ENCODE results near the gene FUCA1.

FUCA1 gene

GRCh38 chr1:23911921-23912320 is 43.8 kb upstream of the FUCA1 start:
- no peak for TF ChIP-seq CTCF (IDR thresholded peaks at IDR 0.05; ENCODE audit: insufficient read depth, low read length, missing control alignments)
- no peak for DNase-seq (ENCODE audit: low read depth, low spot score)
- ChIA-PET CTCF (no interaction called here), POLR2A (no interaction called here)
- H3K4me3 ChIP-seq (ENCODE audit: low read depth, low read length): no peak overlapping the region

- no peak for TF ChIP-seq CTCF (IDR thresholded peaks at IDR 0.05; ENCODE audit: insufficient read depth, low read length, missing control alignments)
- no peak overlapping the region for H3K4me3 ChIP-seq (ENCODE audit: low read depth, low read length)
- ChIA-PET POLR2A (no interaction called here), CTCF (no interaction called here)
- no peak for DNase-seq (ENCODE audit: low read depth, low spot score)
These were observed 42.6 kb upstream of the FUCA1 start for GRCh38 chr1:23910553-23911246.

GRCh38 chr1:23910144-23910543 is 42.1 kb upstream of the FUCA1 start:
- POLR2A ChIA-PET: no interaction called here
- CTCF ChIA-PET: interaction anchor here (0.8 kb wide), 1 partner anchor 138 kb away, joined by 3 read pairs; no protein-coding TSS in a partner anchor
- TF ChIP-seq CTCF (IDR thresholded peaks at IDR 0.05; ENCODE audit: insufficient read depth, low read length, missing control alignments): no peak

GRCh38 chr1:23909412-23909811 is 41.3 kb upstream of the FUCA1 start:
- no peak overlapping the region for H3K4me3 ChIP-seq (ENCODE audit: low read depth, low read length)
- no peak for TF ChIP-seq CTCF (IDR thresholded peaks at IDR 0.05; ENCODE audit: insufficient read depth, low read length, missing control alignments)
- no peak for DNase-seq (ENCODE audit: low read depth, low spot score)
- CTCF ChIA-PET: interaction anchor here (0.6 to 0.9 kb wide), 4 partner anchors 8 to 137 kb away, joined by 3 read pairs; no protein-coding TSS in a partner anchor
- POLR2A ChIA-PET: no interaction called here

More at GRCh38 chr1:23910144-23910543, 42.1 kb upstream of the FUCA1 start:
- DNase-seq (ENCODE audit: low read depth, low spot score): no peak
- H3K4me3 ChIP-seq (ENCODE audit: low read depth, low read length): no peak overlapping the region

- CTCF ChIA-PET: interaction anchor here (0.6 to 0.9 kb wide), 3 partner anchors 9 to 99 kb away, joined by 3 read pairs; no protein-coding TSS in a partner anchor
- no peak for DNase-seq (ENCODE audit: low read depth, low spot score)
- POLR2A ChIA-PET: no interaction called here
- TF ChIP-seq CTCF (IDR thresholded peaks at IDR 0.05; ENCODE audit: insufficient read depth, low read length, missing control alignments): no peak
- no peak overlapping the region for H3K4me3 ChIP-seq (ENCODE audit: low read depth, low read length)
These were observed 40.6 kb upstream of the FUCA1 start for GRCh38 chr1:23908453-23909341.

GRCh38 chr1:23906731-23907130 is 38.6 kb upstream of the FUCA1 start:
- ChIA-PET POLR2A (no interaction called here), CTCF (interaction anchor here (2.6 kb wide), 1 partner anchor 10 kb away, joined by 8 read pairs; no protein-coding TSS in a partner anchor)
- no peak for TF ChIP-seq CTCF (IDR thresholded peaks at IDR 0.05; ENCODE audit: insufficient read depth, low read length, missing control alignments)
- no peak overlapping the region for H3K4me3 ChIP-seq (ENCODE audit: low read depth, low read length)
- DNase-seq (ENCODE audit: low read depth, low spot score): no peak

Data from AG04449 (cell line).